GM18498 (cell line): ENCODE data around the gene OR5D16.
"Not testable (repeated sequence)": the region's sequence is repeated elsewhere in the genome, so short reads cannot be mapped to it uniquely, and the experiment has no call there.

Experiments used
- ATAC-seq: cut with Tn5 transposase; IDR thresholded peaks from one replicate; pipeline ENCODE4 v1.9.1; 2021; ENCODE audit warnings: mild to moderate bottlenecking, moderate library complexity; ENCODE audit not compliant: unreplicated experiment

The OR5D16 gene

GRCh38 chr11:55838452-55838851, at the start of gene OR5D16:
OR5D16 (plus strand) TSS chr11:55838752; CDS start chr11:55838752, 0 bp downstream.
- ATAC-seq, result no peak

GRCh38 chr11:55791606-55792005, 46.9 kb upstream of the OR5D16 start:
- ATAC-seq, result no peak

GRCh38 chr11:55793321-55793720, 45.2 kb upstream of the OR5D16 start:
- no peak for ATAC-seq

- no peak for ATAC-seq
Measured at GRCh38 chr11:55795256-55795655, 43.3 kb upstream of the OR5D16 start, which contains the start of gene OR5D14. OR5D14 (plus strand) TSS chr11:55795556; CDS start chr11:55795556, 0 bp downstream.

GRCh38 chr11:55806248-55806647, 32.3 kb upstream of the OR5D16 start:
- no peak for ATAC-seq

DNA sequence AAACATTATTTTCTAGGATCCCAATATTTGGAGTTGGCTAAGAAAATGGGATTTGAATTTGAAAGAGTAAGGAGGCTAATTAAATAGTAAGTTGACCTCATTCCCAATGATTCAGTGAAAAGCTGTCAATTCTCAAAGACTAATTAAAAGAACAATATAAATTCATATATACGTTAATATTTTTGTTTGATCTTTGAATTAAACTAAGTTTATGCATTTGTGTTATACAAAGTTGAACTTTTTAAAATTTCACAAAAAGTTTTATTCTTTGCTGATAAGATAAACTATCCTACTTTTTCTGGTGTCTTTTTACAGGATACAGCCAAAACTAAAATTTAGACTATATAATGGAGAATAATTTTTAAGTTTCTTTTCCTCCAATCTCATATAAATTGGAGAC, 27.5 kb upstream of the OR5D16 start, which contains the start of gene OR5L1:
OR5L1 (plus strand) TSS at position 301 of the 400 bp plus-strand sequence. CDS start 100 bp downstream, outside the sequence.
- ATAC-seq, result no peak

DNA sequence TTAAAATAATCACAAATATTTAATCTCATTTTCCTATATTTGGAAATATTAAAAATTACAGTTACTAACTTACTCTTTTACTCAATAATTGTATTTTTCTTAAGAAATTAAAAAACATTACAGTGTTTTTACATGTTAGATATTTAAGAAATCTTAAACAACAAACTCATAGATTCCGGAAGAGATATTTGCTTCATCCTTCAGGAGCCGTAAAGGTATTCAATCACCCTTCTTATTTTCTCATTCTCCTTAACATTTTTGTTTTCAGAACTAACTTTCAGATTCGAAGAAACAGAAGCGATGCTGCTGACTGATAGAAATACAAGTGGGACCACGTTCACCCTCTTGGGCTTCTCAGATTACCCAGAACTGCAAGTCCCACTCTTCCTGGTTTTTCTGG, 19.2 kb upstream of the OR5D16 start, which contains the start of gene OR5D18:
OR5D18 (plus strand) TSS at position 301 of the 400 bp plus-strand sequence; CDS start at position 301, 0 bp downstream.
- ATAC-seq, result no peak

DNA sequence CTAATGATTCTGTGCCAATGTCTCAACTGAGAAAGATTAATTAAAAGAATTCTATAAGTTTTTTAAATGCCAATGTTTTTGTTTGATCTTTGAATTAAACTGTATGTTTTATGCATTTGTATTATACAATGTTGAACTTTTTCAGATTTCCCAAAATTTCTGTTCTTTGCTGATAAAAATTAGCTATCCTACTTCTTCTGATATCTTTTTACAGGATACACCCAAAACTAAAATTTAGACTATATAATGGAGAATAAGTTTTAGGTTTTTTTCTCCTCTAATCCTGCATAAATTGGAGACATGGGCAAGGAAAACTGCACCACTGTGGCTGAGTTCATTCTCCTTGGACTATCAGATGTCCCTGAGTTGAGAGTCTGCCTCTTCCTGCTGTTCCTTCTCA, 11.6 kb upstream of the OR5D16 start, which contains the start of gene OR5L2:
OR5L2 (plus strand) TSS at position 301 of the 400 bp plus-strand sequence; CDS start at position 301, 0 bp downstream.
- ATAC-seq, result no peak

DNA sequence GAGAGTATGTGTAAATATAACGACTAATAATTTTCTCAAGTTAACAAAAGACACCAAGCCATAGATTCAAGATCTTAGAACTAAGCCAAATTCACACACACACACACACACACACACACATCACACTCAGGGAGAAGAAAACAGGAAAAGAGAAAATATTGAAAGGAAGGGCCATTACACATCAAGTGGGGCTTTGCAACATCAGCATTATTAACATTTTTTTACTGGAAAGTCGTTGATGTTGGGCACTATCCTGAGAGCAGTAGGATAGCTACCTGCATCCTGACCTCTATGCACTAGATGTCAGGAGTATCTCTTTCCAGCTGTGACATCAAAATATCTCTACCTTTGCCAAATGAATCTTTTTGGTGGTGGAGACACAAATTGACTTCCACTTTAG, 8.9 kb downstream of the OR5D16 start:
- ATAC-seq, result no peak

DNA sequence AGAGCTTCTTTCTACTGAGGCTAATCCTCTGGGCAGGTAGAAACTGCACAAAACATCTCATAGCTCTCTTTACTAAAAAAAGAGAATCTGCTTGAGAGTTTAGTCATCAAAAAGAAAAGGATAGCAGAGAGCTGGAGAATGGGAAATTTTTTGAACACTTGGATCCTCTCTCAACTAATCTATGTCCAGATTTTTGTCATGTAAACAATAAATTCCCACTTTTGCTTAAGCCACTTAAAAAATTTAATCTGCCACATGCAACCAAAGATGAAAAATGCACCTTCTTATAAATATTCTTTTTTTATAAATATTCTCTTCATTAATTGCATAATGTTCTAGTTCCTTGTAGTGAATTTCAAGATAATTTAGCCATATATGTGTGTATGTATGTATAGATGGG, 10.5 kb downstream of the OR5D16 start:
- ATAC-seq, result no peak

GRCh38 chr11:55852141-55852540, 13.6 kb downstream of the OR5D16 start:
- ATAC-seq, result no peak

GRCh38 chr11:55854704-55855103, 16.2 kb downstream of the OR5D16 start:
- ATAC-seq, result no peak

GRCh38 chr11:55867354-55867753, 28.8 kb downstream of the OR5D16 start:
- ATAC-seq, result not testable (repeated sequence)

DNA sequence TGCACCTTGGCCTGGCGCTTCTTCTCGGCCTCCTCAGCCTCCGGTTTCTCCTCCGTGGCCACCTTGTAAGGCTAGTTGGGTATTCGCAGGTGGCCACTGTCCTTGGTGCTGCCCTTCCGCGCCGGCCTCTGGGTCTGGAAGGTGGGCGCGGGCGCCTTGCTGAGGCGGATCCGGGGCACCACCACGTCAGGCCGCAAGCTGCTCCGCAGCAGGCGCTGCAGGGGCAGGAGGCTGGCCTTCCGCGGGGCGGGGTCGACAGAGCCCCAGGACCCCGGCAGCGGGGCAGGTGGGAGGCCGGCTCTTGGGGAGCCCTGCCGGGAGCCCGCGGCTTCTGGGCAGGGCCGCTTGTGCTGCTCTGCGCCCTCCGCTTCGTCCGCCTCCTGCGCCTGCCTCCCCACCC, 34.2 kb downstream of the OR5D16 start:
- not testable (repeated sequence) for ATAC-seq

DNA sequence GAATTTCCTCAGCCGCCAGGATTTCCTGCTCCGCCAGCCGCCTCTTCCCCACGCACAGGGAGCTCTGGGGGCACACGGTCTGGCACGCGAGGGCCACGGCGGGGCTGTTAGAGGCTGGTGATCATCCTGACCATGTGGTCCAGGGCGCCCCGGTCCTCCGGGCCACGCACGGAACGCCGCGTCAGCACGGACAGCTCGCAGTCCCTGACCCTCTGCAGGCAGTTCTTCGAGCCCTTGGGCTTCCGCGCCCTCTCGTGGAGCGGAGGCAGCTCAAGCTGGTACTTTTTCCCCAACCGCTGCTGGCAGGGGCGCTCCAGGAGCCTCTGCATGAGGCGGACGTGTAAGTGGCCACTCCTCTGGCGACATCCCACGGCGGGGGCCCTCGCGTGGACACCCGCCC, 34.6 kb downstream of the OR5D16 start:
- ATAC-seq, result not testable (repeated sequence)

DNA sequence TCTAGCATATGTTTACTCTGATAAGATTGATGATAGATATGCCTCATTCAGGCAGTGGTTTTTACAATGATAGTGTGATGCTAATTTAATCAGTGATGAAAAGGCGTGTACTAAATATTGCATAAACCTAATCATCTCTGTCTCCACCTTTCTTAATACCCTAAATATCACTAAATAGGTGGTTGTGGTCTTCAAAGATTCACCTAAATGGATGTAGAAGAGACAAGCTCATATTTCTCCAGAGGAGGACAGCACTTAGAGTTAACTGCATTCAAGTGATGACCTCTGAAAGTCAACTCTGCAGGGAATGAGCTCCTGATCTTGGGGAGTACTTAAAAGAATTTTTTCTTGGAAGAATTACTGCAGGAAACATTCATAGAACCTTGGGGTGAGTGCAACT, 44.4 kb downstream of the OR5D16 start, which contains the start of gene TRIM51:
TRIM51 (plus strand) TSS at position 301 of the 400 bp plus-strand sequence. CDS start 2,132 bp downstream, outside the sequence.
- not testable (repeated sequence) for ATAC-seq

DNA sequence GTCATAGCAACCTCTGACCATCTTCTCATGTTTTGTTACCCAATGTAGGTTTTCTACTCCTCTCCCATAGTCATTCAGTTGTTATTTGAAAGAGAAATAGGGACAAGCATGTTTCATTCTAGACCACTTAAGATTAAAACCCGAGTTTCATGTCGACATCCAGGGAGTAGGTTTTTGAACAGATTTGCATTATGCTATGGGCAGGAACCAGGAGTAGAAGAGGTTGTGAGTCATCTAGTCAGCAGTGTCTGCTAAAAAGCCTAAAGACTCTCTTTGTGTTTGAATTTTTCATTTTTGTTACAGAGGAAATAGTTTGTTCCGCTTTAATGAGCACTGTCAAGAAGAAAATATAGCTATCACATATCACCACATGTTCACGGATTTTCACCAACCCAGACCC, 46.4 kb downstream of the OR5D16 start:
- not testable (repeated sequence) for ATAC-seq

- not testable (repeated sequence) for ATAC-seq
Measured at GRCh38 chr11:55885481-55885880, 46.9 kb downstream of the OR5D16 start.
